Measurements from ENCODE around the gene HEY2. TPM values are rescaled to one million over a fixed set of nuclear protein-coding genes. Genes with fewer than 3 reads are reported as not detected.

The HEY2 gene
- total and polyA plus RNA-seq, 2 of the 8 experiments (the other 6 are each of a cell fraction or from before 2014, with no cell fraction given), result 9.1 to 16.2 TPM

GRCh38 chr6:125745281-125746018 is 4.0 kb upstream of the HEY2 start (continued):
- TF ChIP-seq CHD7 (IDR thresholded peaks at IDR 0.05; ENCODE audit: insufficient replicate concordance, low read length) (peak; percentile 57), PHF8 (conservative IDR thresholded peaks at IDR 0.05; ENCODE audit: low read depth, low read length) (no peak), KDM4A (IDR thresholded peaks at IDR 0.05; ENCODE audit: low read depth, low read length, severe bottlenecking) (peak; percentile 19), MAX (IDR thresholded peaks at IDR 0.05) (peak; percentile 91), USF2 (IDR thresholded peaks at IDR 0.05; ENCODE audit: low read length) (peak; percentile 27; the same call in 1 of the 2 replicates), CHD1 (IDR thresholded peaks at IDR 0.05; ENCODE audit: low read depth, low read length) (no peak), TEAD4 (IDR thresholded peaks at IDR 0.05; ENCODE audit: low read depth, low read length) (peak; percentile 61; the same call in 1 of the 2 replicates), CBX5 (IDR thresholded peaks at IDR 0.05; ENCODE audit: low read depth, low read length) (no peak)

All from H1 (cell line).